Femur (tissue), 1 donor: ENCODE measurements around the gene SYNCRIP.
"Not testable (repeated sequence)": the region's sequence is repeated elsewhere in the genome, so short reads cannot be mapped to it uniquely, and the experiment has no call there.

Experiments used
- DNase-seq: peaks from one replicate; pipeline ENCODE4 v3.0.0-alpha.2; 2017

SYNCRIP gene

DNA sequence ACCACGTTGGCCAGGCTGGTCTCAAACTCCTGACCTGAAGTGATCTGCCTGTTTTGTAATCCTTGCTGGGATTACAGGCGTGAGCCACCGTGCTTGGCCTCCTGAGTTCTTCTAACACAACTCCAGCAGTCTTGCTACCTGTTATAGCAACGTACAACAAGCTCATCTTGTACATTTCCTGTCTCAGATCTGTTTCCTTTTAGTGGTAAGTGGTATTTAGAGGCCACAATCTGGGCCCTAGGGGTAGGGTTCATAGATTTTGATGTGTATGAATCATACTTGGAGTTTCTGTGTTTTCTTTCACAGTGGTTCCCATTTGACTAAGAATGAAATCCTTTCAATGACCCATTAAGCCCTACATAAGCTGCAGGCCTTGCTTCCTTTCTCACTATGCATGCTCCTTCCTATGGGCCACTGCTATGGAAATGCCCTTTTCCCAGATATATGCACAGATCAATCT lies 27.1 kb upstream of the SYNCRIP start:
- no peak for DNase-seq

DNA sequence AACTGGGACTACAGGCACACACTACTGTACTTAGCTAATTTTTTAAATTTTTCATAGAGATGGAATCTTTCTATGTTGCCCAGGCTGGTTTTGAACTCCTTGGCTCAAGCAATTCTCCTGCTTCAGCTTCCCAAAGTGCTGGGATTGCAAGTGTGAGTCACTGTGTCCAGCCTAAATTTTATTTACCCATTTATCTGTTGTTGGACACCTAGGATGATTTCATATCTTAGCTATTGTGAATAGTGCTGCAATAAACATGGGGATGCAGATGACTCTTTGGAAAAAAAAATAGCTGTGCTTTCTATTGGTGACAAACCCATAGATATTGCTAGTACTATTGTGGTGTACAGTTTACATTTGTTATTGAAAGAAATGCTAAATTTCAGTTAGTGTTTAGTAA lies 19.6 kb upstream of the SYNCRIP start:
- no peak for DNase-seq

- no peak for DNase-seq
Observed at GRCh38 chr6:85660181-85660611, 17.5 kb upstream of the SYNCRIP start.

DNA sequence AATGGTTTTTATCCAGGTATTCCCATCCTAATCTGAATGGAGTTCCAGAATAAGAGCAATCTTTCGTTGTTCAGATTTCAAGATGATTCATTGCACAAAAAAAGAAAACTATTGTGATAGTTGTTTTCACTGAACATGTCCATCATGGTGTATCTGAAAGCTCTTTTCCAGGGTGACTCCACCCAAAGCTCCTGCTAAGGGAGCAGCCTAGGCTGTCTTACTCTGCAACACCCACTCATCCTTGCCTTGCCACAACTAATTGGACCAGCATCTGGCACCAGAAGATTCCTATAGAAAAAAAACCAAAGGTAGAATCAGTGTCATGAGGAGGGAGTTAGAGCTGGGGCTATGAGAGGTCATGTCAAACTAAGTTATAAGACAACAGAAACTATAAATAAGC lies 7.9 kb upstream of the SYNCRIP start:
- no peak for DNase-seq

DNA sequence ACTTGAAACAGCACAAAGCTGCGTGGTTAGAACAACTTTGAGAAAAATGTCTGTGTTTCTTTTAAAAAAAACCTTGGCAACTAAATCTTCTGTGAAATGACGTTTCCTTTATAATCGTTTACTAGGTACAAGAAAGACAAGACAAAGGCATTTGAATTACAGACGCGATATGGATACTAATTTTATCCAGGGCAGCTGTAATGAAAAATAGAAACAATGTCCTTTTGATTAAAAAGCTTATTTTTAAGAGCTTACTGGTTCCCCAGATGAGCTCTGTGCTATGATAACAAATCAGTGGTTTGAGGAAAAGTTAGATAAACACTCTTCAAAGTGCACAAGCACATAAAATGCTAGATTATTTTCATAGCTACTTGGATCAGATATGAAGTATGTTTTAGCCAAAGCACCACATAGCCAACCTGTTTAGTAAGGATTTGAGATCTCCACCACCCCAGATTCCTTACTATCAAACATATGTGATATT lies 1.6 kb upstream of the SYNCRIP start:
- DNase-seq = no peak

GRCh38 chr6:85643537-85644278 lies 1.0 kb upstream of the SYNCRIP start:
- DNase-seq = peak; percentile 92

DNA sequence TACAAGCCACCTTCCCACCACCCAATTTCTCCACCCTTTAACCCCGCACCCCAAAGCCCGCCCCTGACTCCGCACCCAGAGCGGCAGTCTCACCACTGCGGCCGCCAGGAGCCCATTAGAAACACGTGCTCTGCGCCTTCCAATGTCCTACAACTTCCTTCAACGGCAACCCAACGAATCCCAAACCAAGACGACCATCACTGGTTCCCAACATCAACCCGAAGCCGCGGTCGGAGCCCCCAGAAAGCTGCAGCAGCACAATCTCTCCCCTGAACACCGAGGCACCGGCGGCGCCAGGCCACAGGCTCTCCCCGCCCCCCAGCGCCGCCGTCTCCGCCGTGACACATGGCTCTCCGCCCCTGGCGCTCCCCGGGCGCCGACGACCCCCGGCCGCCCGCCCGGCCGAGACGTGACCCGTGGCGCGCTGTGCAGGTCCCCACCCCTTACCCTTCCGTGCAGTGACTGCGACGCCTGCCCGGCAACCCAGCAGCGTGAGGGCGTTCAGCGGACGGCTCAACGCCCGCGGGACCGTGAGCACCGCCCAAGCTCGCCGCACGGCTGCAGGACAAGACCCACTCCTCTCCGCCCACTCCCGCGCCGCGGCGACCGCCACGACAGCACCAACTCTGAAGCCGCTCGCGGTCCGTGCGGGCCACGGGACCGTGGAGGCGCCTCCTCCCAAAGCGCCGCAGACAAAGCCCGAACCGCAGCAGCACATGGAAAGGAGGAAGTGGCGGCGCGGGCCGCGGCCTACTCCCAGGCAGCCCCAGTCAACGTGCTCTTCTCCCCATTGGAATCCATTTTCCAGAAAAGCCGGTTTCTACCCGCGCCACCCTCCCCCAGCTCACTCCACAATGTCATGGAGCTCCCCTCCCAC lies 551 bp downstream of the SYNCRIP start:
- peak; percentile 74 for DNase-seq

DNA sequence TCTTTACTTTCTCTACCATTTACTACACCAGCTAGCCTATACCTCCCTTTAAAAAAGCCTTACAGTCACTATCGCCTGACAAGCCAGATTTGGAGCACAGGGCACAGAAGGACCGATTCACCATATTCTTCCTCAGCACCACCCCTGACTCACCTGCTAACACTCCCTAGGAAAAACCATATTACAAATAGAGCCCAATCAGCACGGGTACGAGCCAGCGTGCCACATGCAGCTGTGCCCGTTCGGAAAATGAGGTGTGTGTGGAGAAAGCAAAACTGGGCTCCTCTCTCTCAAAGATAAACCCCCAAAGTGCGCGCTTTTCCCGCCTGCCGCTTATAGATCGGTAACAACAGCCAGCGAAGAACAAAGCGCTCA lies 1.2 kb downstream of the SYNCRIP start:
- DNase-seq = no peak

- DNase-seq = no peak
Observed at GRCh38 chr6:85640821-85641220, 1.9 kb downstream of the SYNCRIP start.

DNA sequence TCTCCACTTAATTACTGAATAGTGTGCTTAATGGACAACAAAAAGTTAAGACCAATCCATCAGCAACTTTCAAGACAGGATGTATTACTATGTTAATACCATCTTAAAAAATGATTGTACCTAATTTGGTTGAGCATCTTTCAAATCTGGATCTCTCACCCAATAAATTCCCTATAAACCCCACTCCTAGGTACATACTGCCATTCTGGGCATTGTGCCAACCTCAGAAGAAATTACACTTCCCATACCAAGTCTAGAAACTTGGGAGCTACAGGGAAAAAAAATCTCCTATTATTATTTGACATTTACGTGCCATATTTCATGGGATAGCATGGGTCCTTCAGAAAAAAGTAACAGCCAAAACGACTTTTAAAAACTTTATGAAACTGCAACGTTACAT lies 5.1 kb downstream of the SYNCRIP start:
- DNase-seq = no peak

DNA sequence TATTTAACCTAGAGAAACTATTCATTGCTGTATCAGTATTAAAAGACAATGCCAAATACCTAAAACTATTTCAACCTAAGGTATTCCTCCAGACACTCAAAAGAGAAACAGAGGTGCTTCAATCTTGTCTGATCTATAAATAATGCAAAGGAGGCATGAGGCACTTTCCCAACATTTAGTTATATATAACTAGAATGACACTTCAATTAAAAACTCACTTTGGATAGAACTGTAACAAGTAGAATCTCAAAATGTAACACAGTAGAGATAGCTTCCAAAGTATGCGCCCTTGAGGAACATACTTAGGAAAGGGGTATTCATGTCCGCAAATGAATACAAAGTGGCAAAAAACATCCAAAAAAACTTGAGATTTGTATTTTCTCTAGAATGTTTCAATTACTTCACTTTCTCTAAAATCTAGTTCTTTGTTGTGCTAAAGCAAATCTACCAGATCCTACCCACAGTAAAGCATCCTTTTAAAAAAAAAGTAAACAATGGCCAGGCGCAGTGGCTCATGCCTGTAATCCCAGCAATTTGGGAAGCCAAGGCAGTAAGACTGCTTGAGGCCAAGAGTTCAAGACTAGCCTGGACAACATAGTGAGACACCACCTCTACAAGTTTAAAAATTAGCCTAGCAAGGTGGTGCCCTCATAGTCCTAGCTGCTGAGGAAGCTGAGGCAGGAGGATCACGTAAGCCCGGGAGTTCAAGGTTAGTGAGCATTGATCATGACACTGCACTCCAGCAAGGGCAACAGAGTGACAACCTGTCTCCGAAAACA lies 10.3 kb downstream of the SYNCRIP start:
- DNase-seq = no peak

GRCh38 chr6:85631117-85631516 lies 11.6 kb downstream of the SYNCRIP start:
- DNase-seq = not testable (repeated sequence)

GRCh38 chr6:85628353-85628752 lies 14.3 kb downstream of the SYNCRIP start:
- no peak for DNase-seq

DNA sequence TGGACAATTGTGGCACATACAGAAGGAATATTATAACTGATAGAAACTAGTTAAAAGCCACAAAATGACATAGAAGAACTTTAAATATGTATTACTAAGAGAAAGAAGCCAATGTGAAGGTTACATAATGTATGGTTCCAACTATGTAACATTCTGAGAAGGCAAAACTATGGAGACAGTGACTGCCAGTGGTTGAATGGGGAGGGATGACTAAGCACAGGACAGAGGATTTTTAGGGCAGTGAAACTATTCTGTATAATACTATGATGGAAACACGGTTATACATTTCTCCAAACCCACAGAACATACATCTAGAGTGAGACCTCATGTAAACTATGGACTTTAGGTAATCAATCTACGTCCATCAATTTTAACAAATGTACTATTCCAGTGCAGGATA lies 22.4 kb downstream of the SYNCRIP start:
- DNase-seq = no peak

- DNase-seq = no peak
Observed at GRCh38 chr6:85614780-85615179, 27.9 kb downstream of the SYNCRIP start.

GRCh38 chr6:85612690-85613474 lies 29.8 kb downstream of the SYNCRIP start:
- no peak for DNase-seq

GRCh38 chr6:85610182-85610895 lies 32.3 kb downstream of the SYNCRIP start:
- DNase-seq = no peak

- DNase-seq = no peak
Observed at GRCh38 chr6:85602100-85602499, 40.6 kb downstream of the SYNCRIP start.

DNA sequence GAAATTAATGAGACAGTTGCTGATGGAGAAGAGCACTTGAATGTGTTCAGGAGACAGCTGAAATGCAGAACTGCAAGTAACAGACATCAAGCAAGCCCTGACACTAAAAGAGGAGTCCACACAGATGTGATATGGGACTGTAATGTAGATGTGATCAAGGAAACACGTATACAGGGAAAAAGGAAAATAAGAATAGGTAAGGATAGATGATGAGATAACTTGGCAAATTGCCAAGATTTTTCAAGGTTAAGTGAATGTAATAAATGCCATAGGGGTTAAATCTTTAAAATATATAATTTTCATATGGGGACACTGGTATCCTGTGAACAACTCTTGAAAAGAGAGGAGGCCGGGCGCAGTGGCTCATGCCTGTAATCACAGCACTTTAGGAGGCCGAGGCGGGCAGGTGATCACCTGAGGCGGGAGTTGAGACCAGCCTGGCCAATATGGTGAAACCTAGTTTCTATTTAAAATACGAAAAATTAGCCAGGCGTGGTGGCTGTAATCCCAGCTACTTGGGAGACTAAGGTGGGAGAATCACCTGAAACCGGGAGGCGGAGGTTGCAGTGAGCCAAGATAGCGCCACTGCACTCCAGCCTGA lies 41.9 kb downstream of the SYNCRIP start:
- DNase-seq = no peak

DNA sequence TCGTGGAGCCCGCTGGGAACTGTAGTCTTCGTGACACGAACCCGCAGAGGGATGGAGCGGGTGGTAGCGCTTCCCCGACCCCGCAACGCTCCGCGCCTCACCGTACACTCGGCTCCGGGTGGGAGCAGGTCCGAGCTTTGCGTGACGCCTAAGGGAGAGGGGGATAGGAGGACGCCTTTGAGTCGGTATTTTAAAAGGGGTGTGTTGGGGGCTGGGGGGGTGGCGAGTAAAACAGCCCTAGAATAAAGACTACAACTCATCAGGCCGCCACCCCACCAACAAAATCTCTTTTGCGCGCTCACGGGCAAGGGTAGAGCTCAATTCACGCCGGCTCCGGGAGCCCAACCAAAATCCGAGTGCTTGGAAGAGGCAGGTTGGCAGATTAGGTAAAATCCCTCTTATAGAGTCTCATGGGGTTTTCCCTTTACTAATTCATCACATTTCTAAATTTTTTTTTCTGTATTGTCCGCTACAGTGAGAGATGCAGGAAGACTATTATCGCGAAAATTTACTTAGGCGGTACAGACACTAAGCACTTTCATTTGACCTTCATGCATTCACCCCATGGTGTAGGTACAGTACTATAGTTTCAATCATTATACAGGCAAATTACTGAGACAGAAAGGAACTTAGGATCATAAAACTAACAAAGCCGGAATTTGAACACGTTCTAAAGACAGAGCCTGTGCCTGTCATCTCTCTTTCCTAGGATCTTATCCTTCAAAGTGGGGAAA lies 48.3 kb downstream of the SYNCRIP start:
- DNase-seq = no peak
